Left ventricle myocardium inferior (tissue), 1 donor: ENCODE results near the gene TSC22D4. TPM values are rescaled to one million over a fixed set of nuclear protein-coding genes. Genes with fewer than 3 reads are reported as not detected.
A peak's percentile ranks its signal among the peaks of the same experiment; 100 is the strongest.

Experiments used
- DNase-seq: peaks from one replicate; pipeline ENCODE4 v3.0.0-alpha.2; 2020
- H3K27ac ChIP-seq: fragments of 200-600 bp; replicated peaks from 2 replicates; pipeline ENCODE4 v1.8.0; 2021
- H3K27me3 ChIP-seq: fragments of 200-600 bp; 2 replicates; pipeline ENCODE4 v1.8.0; 2021; ENCODE audit warnings: low read depth
- H3K36me3 ChIP-seq: fragments of 200-600 bp; 2 replicates; pipeline ENCODE4 v1.8.0; 2021
- H3K4me1 ChIP-seq: fragments of 200-600 bp; 2 replicates; pipeline ENCODE4 v1.8.0; 2021
- H3K4me3 ChIP-seq: fragments of 200-600 bp; 2 replicates; pipeline ENCODE4 v1.8.0; 2021; ENCODE audit warnings: mild to moderate bottlenecking, moderate library complexity
- H3K9me3 ChIP-seq: fragments of 200-600 bp; replicated peaks from 2 replicates; pipeline ENCODE4 v1.8.0; 2021
- intact Hi-C: fragments of 100-400 bp; cut with micrococcal nuclease; formaldehyde crosslinking; loops from one replicate; pipeline ENCODE4 v1.11.0; 2022
- total RNA-seq: library from RNA; stranded (reverse); fragmentation: NEBNext Ultra II Directional; extraction: Animal tissue kit (Norgen Biotek cat#: 25700); gene quantifications from one replicate; pipeline ENCODE4 v1.2.1, GENCODE V29; 2021
- TF ChIP-seq, protein P1 (sequence below): fragments of 200-600 bp; IDR thresholded peaks from 2 replicates; pipeline ENCODE4 v1.8.0; 2021; ENCODE audit warnings: antibody characterized with exemption, mild to moderate bottlenecking, borderline replicate concordance
- donor health status: DM: no; HTN: yes; CAD: no; lungs with severe emphysema.

TSC22D4 gene
- total RNA-seq, 1 donor from 2014 or later = 47.5 TPM

DNA sequence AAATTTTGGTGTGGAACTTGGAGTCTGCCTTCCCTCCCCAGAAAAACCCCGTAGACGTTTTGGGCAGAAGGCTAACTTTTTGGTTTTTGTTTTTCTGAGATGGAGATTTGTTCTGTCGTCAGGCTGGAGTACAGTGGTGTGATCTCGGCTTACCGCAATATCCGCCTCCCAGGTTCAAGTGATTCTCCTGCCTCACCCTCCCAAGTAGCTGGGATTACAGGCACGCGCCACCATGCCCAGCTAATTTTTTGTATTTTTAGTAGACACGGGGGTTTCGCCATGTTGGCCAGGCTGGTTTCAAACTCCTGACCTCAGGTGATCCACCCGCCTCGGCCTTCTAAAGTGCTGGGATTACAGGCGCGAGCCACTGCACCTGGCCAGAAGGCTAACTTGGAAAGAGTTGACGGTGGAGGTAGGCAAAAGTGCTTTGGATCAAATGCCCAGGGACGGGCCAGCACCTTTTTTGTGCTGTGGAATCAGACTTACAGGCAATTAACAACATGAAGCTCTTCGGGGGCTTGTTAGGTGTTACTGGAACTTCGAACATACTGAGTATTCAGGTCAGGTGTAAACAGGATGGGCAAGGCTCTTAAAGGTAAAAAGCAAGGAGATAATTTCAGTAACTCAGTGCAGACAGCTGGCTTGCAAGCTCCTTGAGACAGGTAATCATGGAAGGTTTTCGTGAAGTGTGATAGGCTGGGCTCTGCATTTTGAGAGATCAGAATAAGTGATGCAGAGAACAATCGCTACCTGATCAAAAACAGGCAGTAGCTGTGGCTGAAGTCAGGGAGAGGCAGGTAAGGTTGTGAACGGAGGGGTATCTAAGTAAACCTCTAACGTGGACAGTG lies 44.5 kb downstream of the TSC22D4 start:
- no peak overlapping the region for H3K27ac ChIP-seq
- peaks cover 67% of the 10 kb centered on the region for H3K4me1 ChIP-seq
- H3K4me3 ChIP-seq = peak overlapping the region; percentile 93
- peaks cover 23% of the 10 kb centered on the region for H3K36me3 ChIP-seq
- H3K27me3 ChIP-seq = no peaks in the 10 kb centered on the region
- DNase-seq = no peak
- TF ChIP-seq, protein P1, sequence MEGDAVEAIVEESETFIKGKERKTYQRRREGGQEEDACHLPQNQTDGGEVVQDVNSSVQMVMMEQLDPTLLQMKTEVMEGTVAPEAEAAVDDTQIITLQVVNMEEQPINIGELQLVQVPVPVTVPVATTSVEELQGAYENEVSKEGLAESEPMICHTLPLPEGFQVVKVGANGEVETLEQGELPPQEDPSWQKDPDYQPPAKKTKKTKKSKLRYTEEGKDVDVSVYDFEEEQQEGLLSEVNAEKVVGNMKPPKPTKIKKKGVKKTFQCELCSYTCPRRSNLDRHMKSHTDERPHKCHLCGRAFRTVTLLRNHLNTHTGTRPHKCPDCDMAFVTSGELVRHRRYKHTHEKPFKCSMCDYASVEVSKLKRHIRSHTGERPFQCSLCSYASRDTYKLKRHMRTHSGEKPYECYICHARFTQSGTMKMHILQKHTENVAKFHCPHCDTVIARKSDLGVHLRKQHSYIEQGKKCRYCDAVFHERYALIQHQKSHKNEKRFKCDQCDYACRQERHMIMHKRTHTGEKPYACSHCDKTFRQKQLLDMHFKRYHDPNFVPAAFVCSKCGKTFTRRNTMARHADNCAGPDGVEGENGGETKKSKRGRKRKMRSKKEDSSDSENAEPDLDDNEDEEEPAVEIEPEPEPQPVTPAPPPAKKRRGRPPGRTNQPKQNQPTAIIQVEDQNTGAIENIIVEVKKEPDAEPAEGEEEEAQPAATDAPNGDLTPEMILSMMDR = no peak
- intact Hi-C loops = no loop called here
- no peaks in the 10 kb centered on the region for H3K9me3 ChIP-seq

DNA sequence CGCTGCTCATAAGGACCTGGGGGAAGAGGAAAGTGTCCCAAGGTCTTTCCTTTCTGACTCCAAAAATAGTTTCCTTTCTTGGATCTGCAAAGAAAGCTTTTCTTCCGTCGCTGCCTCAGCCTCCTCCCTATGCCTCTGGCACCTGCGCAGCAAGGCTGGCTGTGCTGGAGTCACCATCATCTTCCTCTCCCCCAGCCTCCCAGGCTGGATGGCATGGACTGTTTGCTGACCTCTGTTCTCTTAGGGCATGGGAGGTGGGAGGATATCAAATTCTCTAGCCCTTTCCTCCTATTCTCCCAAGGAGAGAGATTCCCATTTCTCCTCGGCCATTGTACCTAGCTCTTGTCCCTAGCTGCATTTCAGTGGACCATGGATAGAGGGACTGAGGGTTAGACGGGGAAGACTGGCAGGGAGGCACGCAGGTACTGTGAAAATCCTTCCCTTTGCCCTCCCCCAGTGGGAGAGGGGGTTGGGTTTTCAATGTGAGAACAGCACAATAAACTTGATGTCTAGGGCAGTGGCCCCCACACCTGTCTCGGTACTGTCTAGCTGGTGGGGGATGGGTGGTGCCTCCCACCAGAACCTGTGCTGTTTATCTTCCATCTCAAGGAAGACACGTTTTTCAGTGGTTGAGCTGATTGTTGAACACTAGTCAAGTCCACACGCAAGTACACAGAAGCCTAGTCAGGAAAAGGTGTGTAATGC lies 45.3 kb downstream of the TSC22D4 start:
- DNase-seq = no peak
- TF ChIP-seq, protein P1 = no peak
- peaks cover 23% of the 10 kb centered on the region for H3K36me3 ChIP-seq
- peaks cover 67% of the 10 kb centered on the region for H3K4me1 ChIP-seq
- H3K27me3 ChIP-seq = no peaks in the 10 kb centered on the region
- H3K9me3 ChIP-seq = no peaks in the 10 kb centered on the region
- peak overlapping the region; percentile 23 for H3K27ac ChIP-seq
- H3K4me3 ChIP-seq = no peak overlapping the region
- intact Hi-C loops = no loop called here

DNA sequence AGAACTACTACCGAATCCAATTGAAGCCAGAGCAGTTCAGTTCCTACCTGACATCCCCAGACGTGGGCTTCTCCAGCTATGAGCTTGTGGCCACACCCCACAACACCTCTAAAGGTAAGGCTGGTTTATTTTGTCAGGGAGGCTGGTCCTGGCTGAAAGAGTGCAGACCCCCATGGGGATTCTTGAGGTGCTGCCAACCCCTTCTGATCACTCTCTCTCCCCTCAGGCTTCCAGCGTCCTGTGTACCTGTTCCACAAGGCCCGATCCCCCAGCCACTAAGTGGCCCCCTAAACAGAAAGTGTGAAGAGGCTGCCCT lies 45.8 kb downstream of the TSC22D4 start:
- Histone ChIP-seq H3K36me3 (peaks cover 23% of the 10 kb centered on the region), H3K4me1 (peaks cover 67% of the 10 kb centered on the region), H3K27ac (peak overlapping the region; percentile 23), H3K4me3 (no peak overlapping the region), H3K9me3 (no peaks in the 10 kb centered on the region), H3K27me3 (no peaks in the 10 kb centered on the region)
- no peak for DNase-seq
- intact Hi-C loops = no loop called here
- TF ChIP-seq, protein P1 = no peak

DNA sequence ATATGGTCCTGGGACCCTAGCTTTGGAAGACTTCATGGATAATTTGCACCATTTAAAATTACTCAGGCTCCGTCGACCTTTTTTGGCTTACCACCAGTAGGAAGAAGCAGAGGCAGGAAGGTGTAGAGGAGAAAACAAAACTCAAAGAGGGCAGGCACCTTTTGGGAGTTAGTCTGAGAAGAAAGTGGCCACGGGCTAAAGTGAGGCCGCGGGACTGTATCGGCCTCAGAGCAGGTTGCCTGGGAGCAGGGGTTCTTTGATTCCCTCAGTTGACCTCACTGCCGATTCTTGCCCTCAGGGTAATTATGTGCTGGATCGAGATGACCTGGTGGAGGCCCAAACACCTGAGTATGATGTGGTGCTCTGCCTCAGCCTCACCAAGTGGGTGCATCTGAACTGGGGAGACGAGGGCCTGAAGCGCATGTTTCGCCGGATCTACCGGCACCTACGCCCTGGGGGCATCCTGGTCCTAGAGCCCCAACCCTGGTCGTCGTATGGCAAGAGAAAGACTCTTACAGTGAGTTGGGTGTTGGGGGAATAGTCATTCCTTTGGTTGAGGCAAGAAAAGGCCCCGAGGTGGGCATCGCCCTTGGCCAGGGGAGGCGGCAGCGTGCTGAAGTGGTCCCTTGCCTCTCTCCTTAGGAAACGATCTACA lies 46.3 kb downstream of the TSC22D4 start:
- Histone ChIP-seq H3K4me3 (no peak overlapping the region), H3K27ac (peak overlapping the region; percentile 23), H3K9me3 (no peaks in the 10 kb centered on the region), H3K36me3 (peaks cover 23% of the 10 kb centered on the region), H3K4me1 (peaks cover 70% of the 10 kb centered on the region), H3K27me3 (no peaks in the 10 kb centered on the region)
- no peak for DNase-seq
- intact Hi-C loops = no loop called here
- TF ChIP-seq, protein P1 = no peak

DNA sequence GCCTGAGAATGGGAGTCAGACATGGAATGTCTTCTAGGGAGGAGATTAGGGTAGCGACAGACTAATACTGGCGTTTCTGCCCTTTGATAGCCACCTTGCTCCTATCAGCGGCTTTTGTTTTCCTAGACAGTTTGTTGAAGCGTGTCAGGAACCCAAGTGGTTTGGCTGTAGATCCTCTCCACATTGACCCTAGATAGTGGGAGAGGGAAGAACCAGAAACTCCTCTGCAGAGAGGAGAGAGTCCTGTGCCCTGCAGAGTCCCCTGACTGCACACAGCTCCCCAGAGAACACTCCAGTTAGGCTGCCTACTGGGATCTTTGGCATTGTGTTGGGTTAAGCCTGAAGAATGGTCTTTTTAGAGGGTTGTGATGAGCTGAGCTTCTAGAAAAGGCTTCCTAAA lies 47.0 kb downstream of the TSC22D4 start:
- Histone ChIP-seq H3K27ac (peak overlapping the region; percentile 20), H3K4me1 (peaks cover 73% of the 10 kb centered on the region), H3K27me3 (no peaks in the 10 kb centered on the region), H3K4me3 (no peak overlapping the region), H3K36me3 (peaks cover 23% of the 10 kb centered on the region), H3K9me3 (no peaks in the 10 kb centered on the region)
- TF ChIP-seq, protein P1 = no peak
- DNase-seq = no peak
- intact Hi-C loops = no loop called here
